ENCODE data around the gene NR2C1.

The NR2C1 gene

GRCh38 chr12:95114766-95115405, 41.5 kb upstream of the NR2C1 start:
- Histone ChIP-seq H3K9me3 (ENCODE audit: control insufficient read depth, insufficient read depth, low read depth, low read length) (no peaks in the 10 kb centered on the region), H3K4me1 (ENCODE audit: control insufficient read depth, insufficient read depth, low read length) (no peaks in the 10 kb centered on the region), H3K4me3 (ENCODE audit: low read depth, low read length) (no peak overlapping the region), H3K36me3 (ENCODE audit: control insufficient read depth in 2 of 2, insufficient read depth in 1 of 2, low read length in 2 of 2) (no peaks in the 10 kb centered on the region; a peak in 1 of 3 replicates), H3K27ac (ENCODE audit: extremely low read depth, low read depth, low read length) (no peak overlapping the region)
- ChIA-PET POLR2A (no interaction called here), CTCF (interaction anchor here (0.6 to 3.9 kb wide), 2 partner anchors 169 to 421 kb away, joined by 3 to 54 read pairs; no protein-coding TSS in a partner anchor)
- TF ChIP-seq ZBTB11 (tag by site-specific recombination; conservative IDR thresholded peaks at IDR 0.05; ENCODE audit: low read depth): peak; percentile 65
- TF ChIP-seq ZNF354C (tag by site-specific recombination; IDR thresholded peaks at IDR 0.05; ENCODE audit: borderline replicate concordance, low read depth): no peak

GRCh38 chr12:95107362-95107761, 33.9 kb upstream of the NR2C1 start:
- H3K4me3 ChIP-seq (ENCODE audit: low read depth, low read length): no peak overlapping the region
- TF ChIP-seq ZNF560 (tag by site-specific recombination; IDR thresholded peaks at IDR 0.05; ENCODE audit: borderline replicate concordance) (no peak), ZNF624 (tag by site-specific recombination; IDR thresholded peaks at IDR 0.05) (no peak), ZNF18 (tag by site-specific recombination; IDR thresholded peaks at IDR 0.05) (no peak), ZNF398 (tag by site-specific recombination; IDR thresholded peaks at IDR 0.05) (no peak), ZNF10 (tag by site-specific recombination; IDR thresholded peaks at IDR 0.05) (no peak)
- H3K4me1 ChIP-seq (ENCODE audit: control insufficient read depth, insufficient read depth, low read length): peaks cover 7% of the 10 kb centered on the region
- H3K9me3 ChIP-seq (ENCODE audit: control insufficient read depth, insufficient read depth, low read depth, low read length): no peaks in the 10 kb centered on the region
- CTCF ChIA-PET: no interaction called here
- no peaks in the 10 kb centered on the region; a peak in 1 of 3 replicates for H3K36me3 ChIP-seq (ENCODE audit: control insufficient read depth in 2 of 2, insufficient read depth in 1 of 2, low read length in 2 of 2)
- POLR2A ChIA-PET: no interaction called here
- no peak overlapping the region for H3K27ac ChIP-seq (ENCODE audit: extremely low read depth, low read depth, low read length)

GRCh38 chr12:95105540-95105939, 32.1 kb upstream of the NR2C1 start:
- Histone ChIP-seq H3K36me3 (ENCODE audit: control insufficient read depth in 2 of 2, insufficient read depth in 1 of 2, low read length in 2 of 2) (no peaks in the 10 kb centered on the region), H3K27ac (ENCODE audit: extremely low read depth, low read depth, low read length) (no peak overlapping the region), H3K4me1 (ENCODE audit: control insufficient read depth, insufficient read depth, low read length) (peaks cover 9% of the 10 kb centered on the region), H3K9me3 (ENCODE audit: control insufficient read depth, insufficient read depth, low read depth, low read length) (no peaks in the 10 kb centered on the region), H3K4me3 (ENCODE audit: low read depth, low read length) (no peak overlapping the region)
- ChIA-PET CTCF (interaction anchor here (1.8 kb wide), 1 partner anchor 11 kb away, joined by 10 read pairs; no protein-coding TSS in a partner anchor), POLR2A (interaction anchor here (0.7 kb wide), 1 partner anchor 32 kb away, joined by 3 read pairs; the partner anchor contains the start of gene NR2C1)
- TF ChIP-seq KLF16 (tag by site-specific recombination; IDR thresholded peaks at IDR 0.05): no peak
- TF ChIP-seq ZNF311 (tag by site-specific recombination; IDR thresholded peaks at IDR 0.05; ENCODE audit: borderline replicate concordance): no peak
- TF ChIP-seq YY1 (tag by site-specific recombination; IDR thresholded peaks at IDR 0.05): no peak
- no peak for TF ChIP-seq ZNF350 (tag by site-specific recombination; IDR thresholded peaks at IDR 0.05)
- no peak for TF ChIP-seq PBX3 (CRISPR knock-in tag; IDR thresholded peaks at IDR 0.05)
- TF ChIP-seq ZNF324 (tag by site-specific recombination; IDR thresholded peaks at IDR 0.05): no peak
- no peak for TF ChIP-seq ZNF10 (tag by site-specific recombination; IDR thresholded peaks at IDR 0.05)
- no peak for TF ChIP-seq ZSCAN30 (tag by site-specific recombination; IDR thresholded peaks at IDR 0.05)
- no peak for TF ChIP-seq PATZ1 (tag by site-specific recombination; IDR thresholded peaks at IDR 0.05)
- TF ChIP-seq ZNF510 (tag by site-specific recombination; IDR thresholded peaks at IDR 0.05; ENCODE audit: insufficient replicate concordance): no peak
- TF ChIP-seq ZNF529 (tag by site-specific recombination; IDR thresholded peaks at IDR 0.05; ENCODE audit: insufficient replicate concordance): no peak
- TF ChIP-seq ZNF76 (tag by site-specific recombination; IDR thresholded peaks at IDR 0.05; ENCODE audit: borderline replicate concordance, low read depth): no peak
- TF ChIP-seq ZNF335 (tag by site-specific recombination; conservative IDR thresholded peaks at IDR 0.05): no peak
- TF ChIP-seq ZNF394 (tag by site-specific recombination; IDR thresholded peaks at IDR 0.05; ENCODE audit: borderline replicate concordance): no peak

All from HEK293 (cell line).